HepG2 (cell line): ENCODE results near the gene PLPPR3. TPM values are rescaled to one million over a fixed set of nuclear protein-coding genes. Genes with fewer than 3 reads are reported as not detected.

Source experiments
- ATAD3A ChIP-seq: sonication (generic); formaldehyde crosslinking; IDR thresholded peaks from 2 replicates; pipeline ENCODE4 v1.4.0; 2020; ENCODE audit warnings: missing genetic modification reagents
- BCL6 ChIP-seq: IDR thresholded peaks from 2 replicates; pipeline ENCODE4 v1.6.1; 2016; ENCODE audit warnings: missing genetic modification reagents, missing compliant biosample characterization
- FOXA3 ChIP-seq: IDR thresholded peaks from 2 replicates; pipeline ENCODE4 v1.6.1; 2016; ENCODE audit warnings: missing genetic modification reagents, missing compliant biosample characterization
- GLMP ChIP-seq: sonication (generic); formaldehyde crosslinking; IDR thresholded peaks from 2 replicates; pipeline ENCODE4 v1.9.0; 2021; ENCODE audit warnings: missing genetic modification reagents, mild to moderate bottlenecking, borderline replicate concordance
- HCFC1 ChIP-seq: fragments of 150-350 bp; IDR thresholded peaks from 2 replicates; pipeline ENCODE4 v1.6.1; 2014; ENCODE audit warnings: low read depth, low read length
- KDM5A ChIP-seq: fragments of 200-600 bp; sonication (generic); IDR thresholded peaks from 2 replicates; pipeline ENCODE4 v1.7.0; 2018; ENCODE audit warnings: antibody characterized with exemption, mild to moderate bottlenecking, low read length, borderline replicate concordance
- KDM5B ChIP-seq: sonication (generic); formaldehyde crosslinking; IDR thresholded peaks from 2 replicates; pipeline ENCODE4 v1.4.0; 2020; ENCODE audit warnings: missing genetic modification reagents, mild to moderate bottlenecking, borderline replicate concordance
- MED1 ChIP-seq: sonication (generic); formaldehyde crosslinking; IDR thresholded peaks from 2 replicates; pipeline ENCODE4 v1.4.0; 2020; ENCODE audit warnings: missing genetic modification reagents
- MLX ChIP-seq: IDR thresholded peaks from 2 replicates; pipeline ENCODE4 v1.6.1; 2016
- NR2F2 ChIP-seq: IDR thresholded peaks from 2 replicates; pipeline ENCODE4 v1.6.1; 2012; ENCODE audit warnings: low read depth, inconsistent platforms, borderline replicate concordance
- POLR2AphosphoS2 ChIP-seq: IDR thresholded peaks from 2 replicates; pipeline ENCODE4 v1.6.1; 2011; ENCODE audit warnings: low read depth, low read length, improper control_type of control experiment
- RBM22 ChIP-seq: fragments of 200-400 bp; formaldehyde crosslinking; optimal IDR thresholded peaks from 2 replicates; pipeline ENCODE3; 2017; ENCODE audit warnings: mild to moderate bottlenecking, low read length, moderate library complexity
- SMAD3 ChIP-seq: sonication (generic); formaldehyde crosslinking; IDR thresholded peaks from 2 replicates; pipeline ENCODE4 v1.4.0; 2020; ENCODE audit warnings: missing genetic modification reagents
- STAT5B ChIP-seq: sonication (generic); formaldehyde crosslinking; IDR thresholded peaks from 2 replicates; pipeline ENCODE4 v1.4.0; 2020; ENCODE audit warnings: missing genetic modification reagents
- WIZ ChIP-seq: sonication (generic); formaldehyde crosslinking; IDR thresholded peaks from 2 replicates; pipeline ENCODE4 v1.5.1; 2020; ENCODE audit warnings: mild to moderate bottlenecking, missing genetic modification reagents
- ZBTB44 ChIP-seq: sonication (generic); formaldehyde crosslinking; IDR thresholded peaks from 2 replicates; pipeline ENCODE4 v1.4.0; 2020; ENCODE audit warnings: missing genetic modification reagents
- ZBTB7A ChIP-seq: sonication (generic); formaldehyde crosslinking; IDR thresholded peaks from 2 replicates; pipeline ENCODE4 v1.8.0; 2022; ENCODE audit warnings: mild to moderate bottlenecking, missing genetic modification reagents
- ZNF234 ChIP-seq: sonication (generic); formaldehyde crosslinking; conservative IDR thresholded peaks from 2 replicates; pipeline ENCODE4 v1.5.1; 2020; ENCODE audit warnings: mild to moderate bottlenecking, missing genetic modification reagents
- ZNF329 ChIP-seq: sonication (generic); formaldehyde crosslinking; IDR thresholded peaks from 2 replicates; pipeline ENCODE4 v1.9.0; 2021; ENCODE audit warnings: low read depth, mild to moderate bottlenecking, missing genetic modification reagents
- ZNF331 ChIP-seq: sonication (generic); formaldehyde crosslinking; IDR thresholded peaks from 2 replicates; pipeline ENCODE4 v1.4.0; 2020; ENCODE audit warnings: missing genetic modification reagents
- ZNF703 ChIP-seq: sonication (generic); formaldehyde crosslinking; IDR thresholded peaks from 2 replicates; pipeline ENCODE4 v1.5.1; 2020; ENCODE audit warnings: missing genetic modification reagents, mild to moderate bottlenecking, moderate library complexity, borderline replicate concordance
- ZSCAN25 ChIP-seq: sonication (generic); formaldehyde crosslinking; IDR thresholded peaks from 2 replicates; pipeline ENCODE4 v1.8.0; 2022; ENCODE audit warnings: mild to moderate bottlenecking, missing genetic modification reagents
- polyA plus RNA-seq, 8 experiments: library from polyadenylated mRNA; depleted of rRNA in 3 of 8; stranded (reverse) in 7 of 8; unstranded in 1 of 8; fragments of >200 nt; fragmentation: Illumina TruSeq in 4 of 8; extraction: Trizol in 4 of 8; gene quantifications; 2 replicates each; pipeline versions ENCODE4 v1.2.1 to v1.2.3, GENCODE V29; 2011 to 2016; ENCODE audit warnings: low read depth in 4 of 8, missing spikeins in 1 of 8, mixed read lengths in 1 of 8; ENCODE audit not compliant: insufficient read depth in 1 of 8
- total RNA-seq, 5 experiments: library from RNA; depleted of rRNA; stranded (reverse); fragments of >200 nt; fragmentation: Illumina TruSeq; extraction: Trizol; gene quantifications; 2 replicates each; pipeline ENCODE4 v1.2.3, GENCODE V29; 2016; ENCODE audit warnings: low read depth in 1 of 5
- TF ChIP-seq, protein P1 (sequence below), 2 experiments: sonication (generic) in 1 of 2; formaldehyde crosslinking in 1 of 2; IDR thresholded peaks; 2 replicates each; pipeline versions ENCODE4 v1.4.0 to v1.6.1; 2016 to 2020; ENCODE audit warnings: borderline replicate concordance in 1 of 2, low read depth in 1 of 2, mild to moderate bottlenecking in 1 of 2, missing genetic modification reagents in 1 of 2

Gene PLPPR3
- total and polyA plus RNA-seq, 2 of the 13 experiments (the other 11 are each of a cell fraction or from before 2014, with no cell fraction given), result 0.07 to 0.16 TPM

DNA sequence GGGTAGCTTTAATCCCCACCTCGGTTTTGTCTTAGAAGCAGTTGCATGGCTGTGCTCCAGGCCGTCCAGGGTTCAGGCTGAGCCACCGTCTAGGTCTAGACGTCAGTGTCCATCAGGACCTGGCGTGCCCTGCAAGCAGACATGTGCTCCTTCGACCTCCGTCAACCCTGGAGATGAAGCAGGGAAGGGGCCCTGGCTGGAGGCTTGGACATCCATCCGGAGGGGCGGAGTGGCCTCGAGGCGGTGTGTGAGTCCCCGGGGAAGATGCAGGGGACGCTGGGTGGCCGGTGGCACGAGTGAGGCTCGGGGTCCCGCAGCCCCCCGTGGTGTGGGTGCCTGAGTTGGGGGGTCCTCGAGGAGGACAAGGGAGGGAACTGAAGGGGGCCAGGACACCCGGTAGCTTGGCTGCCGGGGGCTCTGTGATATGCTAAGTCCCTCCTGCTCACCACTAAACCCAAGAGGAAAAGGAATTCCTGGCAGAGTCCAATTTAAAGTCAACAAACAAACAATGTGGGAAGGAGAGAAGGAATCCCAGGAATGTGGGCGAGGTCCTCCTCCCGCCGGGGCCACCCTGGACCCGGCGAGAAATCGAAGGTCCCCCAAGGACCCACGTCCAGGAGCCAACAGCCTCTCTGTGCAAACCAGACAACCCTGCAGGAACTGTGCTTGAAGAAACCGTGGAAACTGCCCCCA lies 39.4 kb downstream of the PLPPR3 start (continued):
- TF ChIP-seq HCFC1 (no peak), KDM5B (CRISPR knock-in tag) (peak; percentile 60; the same call in 1 of the 2 replicates), NR2F2 (no peak), FOXA3 (CRISPR knock-in tag) (peak; percentile 75; the same call in 1 of the 2 replicates), STAT5B (CRISPR knock-in tag) (no peak), SMAD3 (CRISPR knock-in tag) (no peak), ZNF331 (CRISPR knock-in tag) (no peak), MLX (CRISPR knock-in tag) (0 out of 2 replicates have a peak, but pooled peaks have one; percentile 20), ZBTB44 (CRISPR knock-in tag) (0 out of 2 replicates have a peak, but pooled peaks have one; percentile 18), WIZ (CRISPR knock-in tag) (no peak), GLMP (CRISPR knock-in tag) (no peak), RBM22 (no peak), MED1 (CRISPR knock-in tag) (peak; percentile 62), BCL6 (CRISPR knock-in tag) (peak; percentile 39; the same call in 1 of the 2 replicates), ATAD3A (CRISPR knock-in tag) (no peak), ZBTB7A (CRISPR knock-in tag) (peak; percentile 56; the same call in 1 of the 2 replicates), ZSCAN25 (CRISPR knock-in tag) (peak; percentile 77), ZNF234 (no peak), KDM5A (no peak; the same call in 1 of the 2 replicates), ZNF703 (no peak), ZNF329 (no peak), POLR2AphosphoS2 (no peak)
- TF ChIP-seq, protein P1, sequence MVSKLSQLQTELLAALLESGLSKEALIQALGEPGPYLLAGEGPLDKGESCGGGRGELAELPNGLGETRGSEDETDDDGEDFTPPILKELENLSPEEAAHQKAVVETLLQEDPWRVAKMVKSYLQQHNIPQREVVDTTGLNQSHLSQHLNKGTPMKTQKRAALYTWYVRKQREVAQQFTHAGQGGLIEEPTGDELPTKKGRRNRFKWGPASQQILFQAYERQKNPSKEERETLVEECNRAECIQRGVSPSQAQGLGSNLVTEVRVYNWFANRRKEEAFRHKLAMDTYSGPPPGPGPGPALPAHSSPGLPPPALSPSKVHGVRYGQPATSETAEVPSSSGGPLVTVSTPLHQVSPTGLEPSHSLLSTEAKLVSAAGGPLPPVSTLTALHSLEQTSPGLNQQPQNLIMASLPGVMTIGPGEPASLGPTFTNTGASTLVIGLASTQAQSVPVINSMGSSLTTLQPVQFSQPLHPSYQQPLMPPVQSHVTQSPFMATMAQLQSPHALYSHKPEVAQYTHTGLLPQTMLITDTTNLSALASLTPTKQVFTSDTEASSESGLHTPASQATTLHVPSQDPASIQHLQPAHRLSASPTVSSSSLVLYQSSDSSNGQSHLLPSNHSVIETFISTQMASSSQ (IDR thresholded peaks at IDR 0.05; ENCODE audit: low read depth), result no peak
- TF ChIP-seq, protein P1 (CRISPR knock-in tag; IDR thresholded peaks at IDR 0.05; ENCODE audit: borderline replicate concordance), result no peak
